H9 (cell line): ENCODE measurements around the gene NFYC. TPM values are rescaled to one million over a fixed set of nuclear protein-coding genes. Genes with fewer than 3 reads are reported as not detected.

Experiments
- DNase-seq: peaks from one replicate; pipeline ENCODE4 v3.0.0-alpha.2; 2017
- H2AFZ ChIP-seq: one replicate; pipeline ENCODE4 v1.6.1; 2013; ENCODE audit warnings: mild to moderate bottlenecking, low read length, control low read depth, moderate library complexity
- H2AK5ac ChIP-seq: 2 replicates; pipeline ENCODE4 v1.6.1; 2013; ENCODE audit warnings: low read length, control low read depth, mixed read lengths; ENCODE audit not compliant: insufficient read length
- H2BK120ac ChIP-seq: one replicate; pipeline ENCODE4 v1.6.1; 2013; ENCODE audit warnings: low read depth, mild to moderate bottlenecking, low read length, control low read depth, inconsistent platforms; ENCODE audit not compliant: poor library complexity, severe bottlenecking
- H2BK12ac ChIP-seq: 2 replicates; pipeline ENCODE4 v1.6.1; 2013; ENCODE audit warnings: low read length, control low read depth, mixed read lengths, low read depth; ENCODE audit not compliant: insufficient read length
- H2BK15ac ChIP-seq: 2 replicates; pipeline ENCODE4 v1.6.1; 2013; ENCODE audit warnings: low read depth, low read length, control low read depth
- H2BK20ac ChIP-seq: one replicate; pipeline ENCODE4 v1.6.1; 2013; ENCODE audit warnings: low read depth, mild to moderate bottlenecking, low read length, control low read depth, inconsistent platforms; ENCODE audit not compliant: poor library complexity, severe bottlenecking
- H2BK5ac ChIP-seq: 2 replicates; pipeline ENCODE4 v1.6.1; 2013; ENCODE audit warnings: low read length, control low read depth, mixed read lengths; ENCODE audit not compliant: insufficient read length
- H3K14ac ChIP-seq: 2 replicates; pipeline ENCODE4 v1.6.1; 2013; ENCODE audit warnings: low read length, control low read depth; ENCODE audit not compliant: insufficient read depth
- H3K18ac ChIP-seq: 2 replicates; pipeline ENCODE4 v1.6.1; 2013; ENCODE audit warnings: low read depth, mild to moderate bottlenecking, mixed read lengths, low read length, control low read depth; ENCODE audit not compliant: insufficient read length
- H3K23ac ChIP-seq: 2 replicates; pipeline ENCODE4 v1.6.1; 2013; ENCODE audit warnings: low read length, control low read depth, mixed read lengths, low read depth; ENCODE audit not compliant: insufficient read length
- H3K23me2 ChIP-seq: 2 replicates; pipeline ENCODE4 v1.6.1; 2013; ENCODE audit warnings: low read depth, mild to moderate bottlenecking, mixed read lengths, low read length, control low read depth; ENCODE audit not compliant: insufficient read length, poor library complexity, severe bottlenecking
- H3K27ac ChIP-seq: 2 replicates; pipeline ENCODE4 v1.5.1; 2013; ENCODE audit warnings: low read length, control low read depth, mixed read lengths, low read depth; ENCODE audit not compliant: insufficient read length
- H3K27me3 ChIP-seq: 2 replicates; pipeline ENCODE4 v1.6.1; 2013; ENCODE audit warnings: low read length, control low read depth, inconsistent platforms; ENCODE audit not compliant: insufficient read depth
- H3K4ac ChIP-seq: 2 replicates; pipeline ENCODE4 v1.6.1; 2013; ENCODE audit warnings: low read depth, mild to moderate bottlenecking, control low read depth, inconsistent platforms, low read length, moderate library complexity
- H3K4me1 ChIP-seq: 2 replicates; pipeline ENCODE4 v1.6.1; 2013; ENCODE audit warnings: low read length, control low read depth, inconsistent platforms; ENCODE audit not compliant: insufficient read depth
- H3K4me2 ChIP-seq: 2 replicates; pipeline ENCODE4 v1.6.1; 2013; ENCODE audit warnings: low read length, control low read depth, mixed read lengths; ENCODE audit not compliant: insufficient read length, insufficient read depth
- H3K56ac ChIP-seq: 2 replicates; pipeline ENCODE4 v1.6.1; 2013; ENCODE audit warnings: low read depth, mild to moderate bottlenecking, mixed read lengths, low read length, control low read depth; ENCODE audit not compliant: insufficient read length
- H3K79me1 ChIP-seq: 2 replicates; pipeline ENCODE4 v1.6.1; 2013; ENCODE audit warnings: low read depth, mild to moderate bottlenecking, moderate library complexity, low read length, control low read depth, inconsistent platforms; ENCODE audit not compliant: insufficient read depth, poor library complexity, severe bottlenecking
- H3K79me2 ChIP-seq: 2 replicates; pipeline ENCODE4 v1.6.1; 2013; ENCODE audit warnings: low read length, control low read depth, inconsistent platforms; ENCODE audit not compliant: insufficient read depth
- H3K9ac ChIP-seq: 2 replicates; pipeline ENCODE4 v1.6.1; 2013; ENCODE audit warnings: low read length, control low read depth, mixed read lengths; ENCODE audit not compliant: insufficient read length; ENCODE audit errors: extremely low read depth
- H3K9me3 ChIP-seq: one replicate; pipeline ENCODE4 v1.6.1; 2013; ENCODE audit warnings: low read depth, low read length, inconsistent platforms; ENCODE audit not compliant: control insufficient read depth
- H3T11ph ChIP-seq: one replicate; pipeline ENCODE4 v1.6.1; 2013; ENCODE audit warnings: mild to moderate bottlenecking, low read length, control low read depth, inconsistent platforms
- H4K20me1 ChIP-seq: one replicate; pipeline ENCODE4 v1.6.1; 2013; ENCODE audit not compliant: control insufficient read depth, insufficient read length, insufficient read depth
- H4K5ac ChIP-seq: 2 replicates; pipeline ENCODE4 v1.6.1; 2013; ENCODE audit warnings: low read depth, mild to moderate bottlenecking, mixed read lengths, low read length, control low read depth; ENCODE audit not compliant: insufficient read length
- H4K8ac ChIP-seq: replicated peaks from 2 replicates; pipeline ENCODE4 v1.6.1; 2013; ENCODE audit warnings: low read length, control low read depth, mixed read lengths, low read depth; ENCODE audit not compliant: insufficient read length
- H4K91ac ChIP-seq: 2 replicates; pipeline ENCODE4 v1.6.1; 2013; ENCODE audit warnings: low read depth, mild to moderate bottlenecking, moderate library complexity, mixed read lengths, low read length, control low read depth; ENCODE audit not compliant: insufficient read length
- H3K27ac Mint-ChIP-seq, 3 experiments: 2 replicates in 2 of 3; 3 replicates in 1 of 3; pipeline ENCODE4 v1.8.0; 2020 to 2021; ENCODE audit warnings: mixed read lengths in 3 of 3, mild to moderate bottlenecking in 1 of 3, moderate library complexity in 1 of 3
- H3K27me3 Mint-ChIP-seq: 2 replicates; pipeline ENCODE4 v1.8.0; 2021; ENCODE audit warnings: low read depth, mild to moderate bottlenecking, moderate library complexity, mixed read lengths
- H3K36me3 Mint-ChIP-seq, 3 experiments: 2 replicates in 2 of 3; 3 replicates in 1 of 3; pipeline ENCODE4 v1.8.0; 2020 to 2021; ENCODE audit warnings: low read depth in 3 of 3, mixed read lengths in 3 of 3; ENCODE audit not compliant: insufficient read depth in 1 of 3
- H3K4me1 Mint-ChIP-seq, 2 experiments: 2 replicates each; pipeline ENCODE4 v1.8.0; 2020; ENCODE audit warnings: mixed read lengths in 2 of 2
- H3K4me3 Mint-ChIP-seq, 2 experiments: 2 replicates in 1 of 2; 3 replicates in 1 of 2; pipeline ENCODE4 v1.8.0; 2020 to 2021; ENCODE audit warnings: mild to moderate bottlenecking in 2 of 2, mixed read lengths in 2 of 2, moderate library complexity in 1 of 2
- H3K9me3 Mint-ChIP-seq, 2 experiments: 2 replicates in 1 of 2; 3 replicates in 1 of 2; pipeline ENCODE4 v1.8.0; 2020; ENCODE audit warnings: mild to moderate bottlenecking in 2 of 2, mixed read lengths in 2 of 2, moderate library complexity in 1 of 2
- WGBS: extraction: QIAGEN DNeasy Blood & Tissue Kit; methylation state at CpG from one replicate; pipeline ENCODE4 v1.1.7; 2013; ENCODE audit warnings: missing lambda C conversion rate, low lambda C conversion rate, mixed read lengths; ENCODE audit not compliant: insufficient read length; ENCODE audit errors: extremely low coverage; 5-methylcytosine and 5-hydroxymethylcytosine counted together
- total RNA-seq: library from RNA; stranded (reverse); gene quantifications from 2 replicates; pipeline ENCODE4 v1.2.1, GENCODE V29; 2021
- TF ChIP-seq, protein P1 (sequence below): fragments of 200-600 bp; sonication (generic); conservative IDR thresholded peaks from 3 replicates; pipeline ENCODE4 v1.8.0; 2021; ENCODE audit warnings: antibody characterized with exemption, mild to moderate bottlenecking

The NFYC gene
- total RNA-seq, 1 experiment from 2014 or later, result 54.7 TPM

DNA sequence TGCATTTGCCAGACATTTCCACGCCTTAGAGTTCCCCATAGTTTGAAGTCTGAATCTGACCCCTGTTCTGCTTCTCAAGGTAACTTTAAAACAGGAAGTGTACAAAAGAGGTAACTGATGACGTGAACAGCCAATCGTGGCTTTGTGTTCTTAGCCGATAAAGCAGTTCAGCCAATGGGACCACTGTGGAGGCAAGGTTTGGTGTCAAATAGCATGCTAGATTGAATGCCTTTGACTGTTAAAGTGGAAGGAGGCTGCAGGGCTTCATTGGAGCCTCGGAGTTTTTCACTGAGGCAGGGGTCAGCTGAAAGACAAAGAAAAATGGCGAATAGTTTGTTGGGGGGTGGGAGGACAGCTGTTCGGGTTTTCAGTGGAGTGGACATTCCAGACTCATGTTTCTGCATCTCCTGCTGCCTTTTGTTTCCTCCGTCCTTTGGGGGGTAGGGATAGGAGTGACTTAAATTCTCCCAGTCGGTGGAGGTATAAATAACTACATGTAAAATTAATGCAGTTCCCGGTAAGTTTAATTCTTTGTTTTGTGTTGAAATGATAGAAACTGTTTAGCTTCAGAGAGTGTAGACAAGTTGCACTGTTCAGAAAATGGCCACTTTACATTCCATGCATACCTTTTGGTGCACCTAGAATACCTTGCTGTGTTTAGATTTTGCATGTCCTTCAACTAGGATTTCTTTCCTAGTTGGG is 17.7 kb downstream of the NFYC start:
- H2BK5ac ChIP-seq, result peak overlapping the region; percentile 60
- H4K5ac ChIP-seq, result peak overlapping the region; percentile 10
- H4K8ac ChIP-seq, result no peak overlapping the region
- peaks cover 5% of the 10 kb centered on the region for H3K23me2 ChIP-seq
- H4K20me1 ChIP-seq, result no peaks in the 10 kb centered on the region
- no peak overlapping the region for H4K91ac ChIP-seq
- no peaks in the 10 kb centered on the region for H3K27me3 Mint-ChIP-seq
- H3K79me1 ChIP-seq, result no peaks in the 10 kb centered on the region
- peak overlapping the region; percentile 0 for H3T11ph ChIP-seq
- no peak overlapping the region for H2BK15ac ChIP-seq
- H3K4me1 ChIP-seq, result peaks cover 10% of the 10 kb centered on the region
- no peaks in the 10 kb centered on the region for H3K9me3 Mint-ChIP-seq
- peak overlapping the region; percentile 97 for H2AFZ ChIP-seq
- H3K4me3 Mint-ChIP-seq, result peak overlapping the region; percentile 93 to 94
- H3K23ac ChIP-seq, result no peak overlapping the region
- H3K36me3 Mint-ChIP-seq, result peaks cover 2 to 11% (median 11%) of the 10 kb centered on the region in 3 experiments; a peak in 6 of 7 replicates
- peak overlapping the region; percentile 75 for H3K27ac ChIP-seq
- no peak overlapping the region for H3K56ac ChIP-seq
- peak overlapping the region; percentile 70 for H3K4me2 ChIP-seq
- WGBS, result no CpG with 5 or more reads among the region's 10 CpGs
- H2BK12ac ChIP-seq, result no peak overlapping the region
- H3K9ac ChIP-seq, result peak overlapping the region; percentile 79
- TF ChIP-seq, protein P1, sequence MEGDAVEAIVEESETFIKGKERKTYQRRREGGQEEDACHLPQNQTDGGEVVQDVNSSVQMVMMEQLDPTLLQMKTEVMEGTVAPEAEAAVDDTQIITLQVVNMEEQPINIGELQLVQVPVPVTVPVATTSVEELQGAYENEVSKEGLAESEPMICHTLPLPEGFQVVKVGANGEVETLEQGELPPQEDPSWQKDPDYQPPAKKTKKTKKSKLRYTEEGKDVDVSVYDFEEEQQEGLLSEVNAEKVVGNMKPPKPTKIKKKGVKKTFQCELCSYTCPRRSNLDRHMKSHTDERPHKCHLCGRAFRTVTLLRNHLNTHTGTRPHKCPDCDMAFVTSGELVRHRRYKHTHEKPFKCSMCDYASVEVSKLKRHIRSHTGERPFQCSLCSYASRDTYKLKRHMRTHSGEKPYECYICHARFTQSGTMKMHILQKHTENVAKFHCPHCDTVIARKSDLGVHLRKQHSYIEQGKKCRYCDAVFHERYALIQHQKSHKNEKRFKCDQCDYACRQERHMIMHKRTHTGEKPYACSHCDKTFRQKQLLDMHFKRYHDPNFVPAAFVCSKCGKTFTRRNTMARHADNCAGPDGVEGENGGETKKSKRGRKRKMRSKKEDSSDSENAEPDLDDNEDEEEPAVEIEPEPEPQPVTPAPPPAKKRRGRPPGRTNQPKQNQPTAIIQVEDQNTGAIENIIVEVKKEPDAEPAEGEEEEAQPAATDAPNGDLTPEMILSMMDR, result no peak
- peak overlapping the region; percentile 78 for H3K18ac ChIP-seq
- no peak overlapping the region for H2AK5ac ChIP-seq
- H3K27me3 ChIP-seq, result no peaks in the 10 kb centered on the region
- peak overlapping the region; percentile 69; the same call in 1 of the 2 replicates for H3K14ac ChIP-seq
- H3K4ac ChIP-seq, result no peak overlapping the region; the same call in 1 of the 2 replicates
- peaks cover 40 to 44% of the 10 kb centered on the region in 2 experiments for H3K4me1 Mint-ChIP-seq
- H3K9me3 ChIP-seq, result no peaks in the 10 kb centered on the region
- peak overlapping the region; percentile 99 to 100 (median 100) for H3K27ac Mint-ChIP-seq
- no peak overlapping the region for H2BK20ac ChIP-seq
- peaks cover 27% of the 10 kb centered on the region; the same call in 1 of the 2 replicates for H3K79me2 ChIP-seq
- H2BK120ac ChIP-seq, result no peak overlapping the region
- peak; percentile 93 for DNase-seq
